ENCODE measurements around the gene DNAJC28.

DNAJC28 gene

GRCh38 chr21:33537212-33537611, 45.7 kb upstream of the DNAJC28 start:
- no peak for TF ChIP-seq EP300 (IDR thresholded peaks at IDR 0.05; ENCODE audit: borderline replicate concordance)
- no peak for TF ChIP-seq CEBPB (IDR thresholded peaks at IDR 0.05)
- no peak for TF ChIP-seq TEAD4 (IDR thresholded peaks at IDR 0.05)
- TF ChIP-seq REST (IDR thresholded peaks at IDR 0.05; ENCODE audit: low read depth) = no peak

DNA sequence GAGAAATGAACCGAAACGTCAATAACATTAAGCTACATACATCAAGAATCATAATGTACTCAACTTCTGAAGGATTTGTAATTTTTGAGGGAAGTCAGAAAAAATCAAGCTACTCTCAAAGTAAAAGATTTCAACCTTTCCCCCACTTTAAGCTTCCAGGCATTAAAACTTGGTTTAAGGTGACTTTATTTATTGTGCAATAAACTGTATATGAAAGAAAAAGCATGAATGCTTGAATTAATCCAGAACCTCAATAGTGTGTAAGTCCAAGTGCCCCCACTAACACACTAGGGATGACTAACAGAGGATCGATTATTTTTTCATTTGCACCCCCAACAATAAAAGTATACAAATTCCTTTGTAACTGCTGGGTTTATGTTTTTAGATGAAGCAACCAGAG, 39.5 kb upstream of the DNAJC28 start:
- no peak for TF ChIP-seq EGR1 (IDR thresholded peaks at IDR 0.05)
- no peak for TF ChIP-seq CEBPB (IDR thresholded peaks at IDR 0.05)
- no peak for TF ChIP-seq ZBTB7A (IDR thresholded peaks at IDR 0.05; ENCODE audit: low read depth)
- TF ChIP-seq TEAD4 (IDR thresholded peaks at IDR 0.05) = no peak
- no peak for TF ChIP-seq EP300 (IDR thresholded peaks at IDR 0.05; ENCODE audit: borderline replicate concordance)
- no peak for TF ChIP-seq USF1 (IDR thresholded peaks at IDR 0.05)
- no peak for TF ChIP-seq MAX (IDR thresholded peaks at IDR 0.05)
- no peak for TF ChIP-seq REST (IDR thresholded peaks at IDR 0.05; ENCODE audit: low read depth)
- no peak for TF ChIP-seq RAD21 (IDR thresholded peaks at IDR 0.05; ENCODE audit: low read depth)
- no peak for TF ChIP-seq NFIC (IDR thresholded peaks at IDR 0.05)
- TF ChIP-seq YY1 (IDR thresholded peaks at IDR 0.05; ENCODE audit: low read depth) = no peak
- TF ChIP-seq TCF12 (IDR thresholded peaks at IDR 0.05; ENCODE audit: low read depth) = no peak
- TF ChIP-seq TAF1 (IDR thresholded peaks at IDR 0.05; ENCODE audit: low read depth) = no peak
- TF ChIP-seq CREB1 (IDR thresholded peaks at IDR 0.05; ENCODE audit: low read depth) = no peak
- TF ChIP-seq FOXM1 (IDR thresholded peaks at IDR 0.05; ENCODE audit: borderline replicate concordance, low read depth) = no peak

DNA sequence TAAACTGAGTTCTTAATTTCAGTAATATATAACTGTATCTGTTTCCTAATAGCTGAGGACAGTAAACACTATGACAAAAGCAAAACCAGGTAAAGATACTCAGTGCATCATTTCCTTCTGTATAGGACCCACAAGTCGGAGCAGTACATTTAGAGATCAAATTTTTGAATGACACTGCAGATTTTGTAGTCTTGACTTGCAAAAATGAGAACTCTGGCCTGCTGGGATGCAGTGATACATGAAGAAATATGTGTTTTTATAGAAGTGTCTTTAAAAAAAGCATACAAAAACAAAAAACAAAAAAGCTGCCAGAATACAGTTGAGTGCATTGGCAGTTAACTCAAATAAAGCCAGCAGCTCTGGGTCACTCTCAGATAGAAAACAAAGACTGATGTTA, 31.4 kb upstream of the DNAJC28 start:
- TF ChIP-seq YY1 (IDR thresholded peaks at IDR 0.05; ENCODE audit: low read depth) (no peak), ZBTB7A (IDR thresholded peaks at IDR 0.05; ENCODE audit: low read depth) (no peak), NFIC (IDR thresholded peaks at IDR 0.05) (no peak), CEBPB (IDR thresholded peaks at IDR 0.05) (no peak), TEAD4 (IDR thresholded peaks at IDR 0.05) (no peak)

DNA sequence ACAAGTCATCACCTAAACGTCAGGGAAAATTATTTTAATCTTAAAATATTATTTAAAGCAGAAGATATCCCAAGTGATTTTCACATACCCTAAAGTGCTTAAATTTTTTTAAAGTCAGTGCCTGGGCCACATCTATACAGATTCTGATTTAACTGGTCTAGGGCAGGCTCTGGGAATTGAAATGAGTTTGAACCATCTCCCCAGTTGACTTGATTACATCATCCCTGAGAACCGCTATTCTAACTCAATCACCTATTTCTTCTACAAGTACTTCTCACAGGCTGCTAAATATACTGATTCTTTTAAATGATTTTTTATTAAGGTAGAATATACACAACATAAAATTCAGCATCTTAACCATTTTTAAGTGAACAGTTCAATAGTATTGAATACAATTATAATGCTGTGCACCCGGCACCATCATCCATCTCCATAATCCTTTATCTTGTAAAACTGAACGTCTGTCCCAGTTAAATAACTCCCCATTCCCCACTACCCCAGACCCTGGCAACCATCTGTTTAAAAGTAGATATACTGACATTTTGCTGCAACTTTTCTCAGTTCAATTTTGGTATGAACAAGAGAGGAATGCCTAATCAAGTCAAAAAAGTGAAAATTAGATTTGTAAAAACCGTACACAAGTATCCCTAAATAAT, 30.9 kb upstream of the DNAJC28 start:
- no peak for TF ChIP-seq USF1 (IDR thresholded peaks at IDR 0.05)

GRCh38 chr21:33518899-33519298, 27.4 kb upstream of the DNAJC28 start:
- TF ChIP-seq RAD21 (IDR thresholded peaks at IDR 0.05; ENCODE audit: low read depth) = no peak
- no peak for TF ChIP-seq YY1 (IDR thresholded peaks at IDR 0.05; ENCODE audit: low read depth)
- no peak for TF ChIP-seq TAF1 (IDR thresholded peaks at IDR 0.05; ENCODE audit: low read depth)
- no peak for TF ChIP-seq CEBPB (IDR thresholded peaks at IDR 0.05)
- no peak for TF ChIP-seq NFIC (IDR thresholded peaks at IDR 0.05)
- no peak for TF ChIP-seq REST (IDR thresholded peaks at IDR 0.05; ENCODE audit: low read depth)
- TF ChIP-seq FOXM1 (IDR thresholded peaks at IDR 0.05; ENCODE audit: borderline replicate concordance, low read depth) = no peak
- TF ChIP-seq USF1 (IDR thresholded peaks at IDR 0.05) = no peak
- no peak for TF ChIP-seq EP300 (IDR thresholded peaks at IDR 0.05; ENCODE audit: borderline replicate concordance)
- TF ChIP-seq CREB1 (IDR thresholded peaks at IDR 0.05; ENCODE audit: low read depth) = no peak
- TF ChIP-seq MAX (IDR thresholded peaks at IDR 0.05) = no peak
- TF ChIP-seq ZBTB7A (IDR thresholded peaks at IDR 0.05; ENCODE audit: low read depth) = no peak
- no peak for TF ChIP-seq EGR1 (IDR thresholded peaks at IDR 0.05)
- no peak for TF ChIP-seq TCF12 (IDR thresholded peaks at IDR 0.05; ENCODE audit: low read depth)
- no peak for TF ChIP-seq TEAD4 (IDR thresholded peaks at IDR 0.05)

Data from Ishikawa (cell line).